Measurements from ENCODE around the gene CACNA1C.
A peak's percentile ranks its signal among the peaks of the same experiment; 100 is the strongest.

CACNA1C gene

GRCh38 chr12:2552000-2552756 lies 499.4 kb downstream of the CACNA1C start:
- no peak for DNase-seq (ENCODE audit: low read depth in 3 of 3)

DNA sequence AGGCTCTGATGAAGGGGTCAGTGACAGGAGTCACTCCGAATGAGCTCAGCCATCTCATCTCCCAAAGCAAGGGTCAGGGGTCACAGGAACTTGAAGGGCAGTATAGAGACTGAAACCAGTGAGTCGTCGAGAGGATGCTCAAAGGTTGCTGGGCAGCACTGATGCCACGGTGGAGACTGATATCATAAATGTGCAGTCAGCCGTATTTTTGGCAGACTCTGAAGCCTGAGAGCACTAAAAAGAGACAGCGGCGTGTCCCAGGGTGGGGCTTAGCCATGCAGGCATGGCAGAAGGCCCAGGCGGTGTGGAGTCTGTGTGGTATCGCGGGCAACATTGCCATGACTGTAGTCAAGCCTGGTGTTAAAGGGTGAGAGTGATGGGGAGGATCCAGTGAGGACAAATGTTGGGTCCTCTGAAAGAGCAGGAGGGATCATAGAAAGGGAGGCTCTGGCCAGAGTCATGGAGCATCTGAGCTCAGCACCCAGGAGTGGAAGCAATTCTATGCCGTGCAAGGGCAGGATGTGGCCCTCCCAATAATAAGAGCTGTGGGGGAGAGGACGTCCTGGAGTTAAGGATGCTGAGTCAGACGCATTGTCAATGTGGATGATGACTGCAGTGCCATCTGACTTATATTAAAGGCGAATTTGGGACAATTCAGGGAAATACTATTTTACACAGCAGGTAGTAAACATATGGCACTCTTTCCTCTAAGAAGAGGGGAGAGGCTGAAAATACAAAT lies 500.8 kb downstream of the CACNA1C start:
- no peak for DNase-seq (ENCODE audit: low read depth in 3 of 3)

GRCh38 chr12:2555487-2556082 lies 502.8 kb downstream of the CACNA1C start:
- no peak for DNase-seq (ENCODE audit: low read depth in 3 of 3)

- DNase-seq (ENCODE audit: low read depth in 3 of 3), result no peak
These were observed 504.8 kb downstream of the CACNA1C start for GRCh38 chr12:2557597-2557996.

GRCh38 chr12:2559931-2560330 lies 507.1 kb downstream of the CACNA1C start:
- DNase-seq (ENCODE audit: low read depth in 3 of 3), result no peak

DNA sequence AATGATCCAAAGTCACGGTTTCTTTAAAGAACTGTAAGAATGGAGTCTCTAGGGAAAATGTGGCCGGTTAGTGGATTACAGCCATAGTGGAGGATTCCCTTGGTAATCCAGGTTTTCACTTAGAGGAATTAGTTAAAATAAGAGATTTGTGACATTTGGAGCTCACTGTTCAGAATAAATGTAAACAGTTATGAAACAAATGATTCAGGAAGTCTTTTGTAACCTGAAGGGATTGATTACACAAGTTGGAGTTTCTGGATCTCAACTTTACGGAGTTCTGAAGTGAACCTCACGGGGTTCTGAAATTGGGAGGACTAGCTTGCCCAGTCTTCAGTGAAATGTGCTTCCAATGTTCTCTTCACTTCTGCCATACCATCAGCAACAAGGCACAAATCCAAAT lies 507.6 kb downstream of the CACNA1C start:
- no peak for DNase-seq (ENCODE audit: low read depth in 3 of 3)

- no peak for DNase-seq (ENCODE audit: low read depth in 3 of 3)
These were observed 508.6 kb downstream of the CACNA1C start for GRCh38 chr12:2561367-2561766.

GRCh38 chr12:2562400-2562799 lies 509.6 kb downstream of the CACNA1C start:
- DNase-seq (ENCODE audit: low read depth in 3 of 3), result no peak

- DNase-seq (ENCODE audit: low read depth in 3 of 3), result no peak
These were observed 510.9 kb downstream of the CACNA1C start for GRCh38 chr12:2563709-2564108.

- no peak for DNase-seq (ENCODE audit: low read depth in 3 of 3)
These were observed 513.4 kb downstream of the CACNA1C start for GRCh38 chr12:2566161-2566560.

GRCh38 chr12:2567711-2568110 lies 514.9 kb downstream of the CACNA1C start:
- DNase-seq (ENCODE audit: low read depth in 3 of 3), result no peak

GRCh38 chr12:2570562-2570961 lies 517.8 kb downstream of the CACNA1C start:
- no peak for DNase-seq (ENCODE audit: low read depth in 3 of 3)

DNA sequence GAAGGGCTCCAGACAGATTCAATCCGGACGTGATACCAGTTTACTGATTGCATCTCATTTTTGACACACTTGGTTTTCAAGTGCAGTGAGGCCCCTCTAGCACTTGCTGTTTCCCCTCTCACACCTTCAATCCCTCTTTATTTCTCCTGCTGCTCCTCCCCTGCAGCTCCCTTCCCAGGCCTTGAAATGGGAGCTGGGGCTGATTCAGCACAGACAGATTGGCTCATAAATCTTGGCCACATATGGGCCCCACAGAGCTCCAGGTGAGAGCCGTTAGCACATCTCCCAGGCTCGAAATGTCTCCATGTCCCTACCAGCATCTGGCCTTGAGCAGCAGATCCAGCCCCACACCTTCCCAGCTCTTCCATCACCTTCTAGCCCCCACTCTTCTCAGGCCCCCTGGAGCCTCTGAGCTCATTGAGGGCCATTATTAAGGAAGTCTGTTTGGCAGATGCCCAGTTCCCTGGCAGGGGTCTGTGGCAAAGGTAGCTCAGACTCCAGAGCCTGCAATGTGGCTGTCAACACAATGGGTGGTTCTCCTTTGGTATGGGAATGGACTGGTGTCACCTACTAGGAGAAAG lies 521.7 kb downstream of the CACNA1C start:
- no peak for DNase-seq (ENCODE audit: low read depth in 3 of 3)

- no peak for DNase-seq (ENCODE audit: low read depth in 3 of 3)
These were observed 522.5 kb downstream of the CACNA1C start for GRCh38 chr12:2575245-2575644.

GRCh38 chr12:2578211-2578610 lies 525.4 kb downstream of the CACNA1C start:
- DNase-seq (ENCODE audit: low read depth in 3 of 3), result no peak

GRCh38 chr12:2578772-2579171 lies 526.0 kb downstream of the CACNA1C start:
- DNase-seq (ENCODE audit: low read depth in 3 of 3), result no peak

- DNase-seq (ENCODE audit: low read depth in 3 of 3), result no peak
These were observed 528.0 kb downstream of the CACNA1C start for GRCh38 chr12:2580821-2581220.

DNA sequence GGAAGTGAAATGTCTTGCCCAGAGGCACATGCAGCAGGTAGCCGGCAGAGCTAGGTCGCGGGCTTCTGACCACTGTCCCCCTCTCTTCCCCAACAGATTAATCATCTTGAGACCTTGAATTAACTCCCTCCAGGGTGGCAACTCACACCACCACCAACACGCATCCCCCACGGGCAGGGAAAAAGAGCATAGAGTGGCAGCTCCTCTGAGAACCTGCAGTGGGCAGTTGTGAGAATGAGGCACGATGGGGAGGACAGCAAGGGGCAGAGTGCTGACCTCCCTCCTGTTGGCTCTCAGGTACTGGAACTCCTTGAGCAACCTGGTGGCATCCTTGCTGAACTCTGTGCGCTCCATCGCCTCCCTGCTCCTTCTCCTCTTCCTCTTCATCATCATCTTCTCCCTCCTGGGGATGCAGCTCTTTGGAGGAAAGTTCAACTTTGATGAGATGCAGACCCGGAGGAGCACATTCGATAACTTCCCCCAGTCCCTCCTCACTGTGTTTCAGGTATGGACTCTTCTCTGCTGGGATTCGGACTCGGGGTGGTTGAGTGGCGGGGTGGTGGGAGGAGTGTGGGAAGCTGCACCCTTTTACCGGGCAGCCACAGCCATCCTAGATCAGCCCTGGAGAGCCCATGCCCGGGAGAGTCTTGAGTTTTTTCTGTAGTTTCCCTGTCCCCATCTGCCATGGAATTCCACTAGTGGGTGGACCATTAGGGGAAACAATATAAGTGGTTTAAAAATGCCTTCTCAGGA lies 528.7 kb downstream of the CACNA1C start:
- no peak for DNase-seq (ENCODE audit: low read depth in 3 of 3)

DNA sequence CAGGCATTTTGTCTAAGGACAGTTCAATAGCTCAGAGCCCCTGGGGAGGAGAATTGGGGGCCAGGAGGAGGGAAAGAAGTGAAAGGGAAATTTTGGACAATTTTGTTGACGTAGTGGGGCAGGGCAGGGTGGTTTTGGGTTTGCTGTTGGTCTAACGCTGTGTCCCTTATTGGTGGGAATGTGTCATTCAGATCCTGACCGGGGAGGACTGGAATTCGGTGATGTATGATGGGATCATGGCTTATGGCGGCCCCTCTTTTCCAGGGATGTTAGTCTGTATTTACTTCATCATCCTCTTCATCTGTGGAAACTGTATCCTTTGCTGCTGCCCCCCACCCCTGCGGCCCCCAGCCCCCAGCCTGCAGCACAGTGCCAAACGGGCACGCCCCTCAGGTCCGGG lies 529.8 kb downstream of the CACNA1C start:
- no peak for DNase-seq (ENCODE audit: low read depth in 3 of 3)

DNA sequence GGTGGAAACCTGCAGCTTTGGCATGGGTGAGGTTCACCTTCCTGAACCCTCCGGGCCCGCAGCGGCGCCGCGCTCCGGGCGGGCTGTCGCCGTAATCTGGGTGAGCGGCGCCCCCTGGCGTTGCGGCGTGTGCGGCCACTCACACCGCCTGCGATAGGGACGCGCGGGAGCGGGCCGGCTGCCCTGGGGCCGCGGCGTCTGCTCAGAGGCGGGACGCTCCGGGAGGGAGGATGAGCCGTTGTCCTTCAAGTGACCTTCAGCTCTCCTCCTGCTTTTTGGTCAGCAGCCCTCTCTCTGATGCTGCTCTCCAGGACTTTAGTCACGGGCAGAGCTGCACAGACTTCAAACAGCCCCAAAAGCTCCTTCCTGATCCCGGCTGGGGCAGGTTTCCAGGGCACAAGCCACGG lies 530.3 kb downstream of the CACNA1C start:
- DNase-seq (ENCODE audit: low read depth in 3 of 3), result peak in 1 of 3 experiments; percentile 5

DNA sequence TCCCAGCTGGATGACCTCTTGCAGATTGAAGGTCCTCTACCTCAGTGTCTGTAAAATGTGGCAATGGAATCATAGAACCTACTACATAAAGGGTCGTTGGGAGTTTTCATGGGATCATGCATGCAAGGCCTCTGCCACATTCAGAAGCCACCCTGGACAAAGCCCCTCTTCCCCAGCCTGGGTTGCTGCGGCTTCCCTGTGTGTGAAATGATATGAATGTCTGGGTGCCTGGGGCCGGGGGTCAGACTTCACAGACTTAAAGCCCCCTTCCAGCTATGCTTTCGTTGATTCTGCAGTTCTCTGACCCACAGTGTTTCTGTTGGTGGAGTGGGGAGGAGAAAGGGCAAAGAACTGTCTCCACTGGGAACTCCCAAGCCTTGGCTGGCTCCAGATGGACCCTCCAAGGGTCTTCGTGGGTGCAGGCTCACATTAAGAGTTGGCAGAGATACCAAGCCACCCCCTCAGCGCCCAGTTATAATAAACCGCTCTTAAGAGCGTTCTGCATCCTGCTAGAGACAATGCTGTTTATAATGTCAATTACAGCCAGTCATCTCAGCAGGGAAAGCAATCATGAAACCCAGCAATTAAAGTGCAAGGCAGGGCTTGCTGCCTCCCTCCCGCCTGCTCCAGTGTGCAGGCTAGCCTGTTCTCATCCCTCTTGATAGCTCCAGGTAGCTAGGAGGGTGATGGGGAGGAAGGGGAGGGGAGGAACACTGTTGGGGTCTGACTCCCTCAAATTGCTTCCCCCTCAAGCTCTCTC lies 531.0 kb downstream of the CACNA1C start:
- DNase-seq (ENCODE audit: low read depth in 3 of 3), result no peak
